Measurements from ENCODE around the gene EPB41L1.

Gene EPB41L1

DNA sequence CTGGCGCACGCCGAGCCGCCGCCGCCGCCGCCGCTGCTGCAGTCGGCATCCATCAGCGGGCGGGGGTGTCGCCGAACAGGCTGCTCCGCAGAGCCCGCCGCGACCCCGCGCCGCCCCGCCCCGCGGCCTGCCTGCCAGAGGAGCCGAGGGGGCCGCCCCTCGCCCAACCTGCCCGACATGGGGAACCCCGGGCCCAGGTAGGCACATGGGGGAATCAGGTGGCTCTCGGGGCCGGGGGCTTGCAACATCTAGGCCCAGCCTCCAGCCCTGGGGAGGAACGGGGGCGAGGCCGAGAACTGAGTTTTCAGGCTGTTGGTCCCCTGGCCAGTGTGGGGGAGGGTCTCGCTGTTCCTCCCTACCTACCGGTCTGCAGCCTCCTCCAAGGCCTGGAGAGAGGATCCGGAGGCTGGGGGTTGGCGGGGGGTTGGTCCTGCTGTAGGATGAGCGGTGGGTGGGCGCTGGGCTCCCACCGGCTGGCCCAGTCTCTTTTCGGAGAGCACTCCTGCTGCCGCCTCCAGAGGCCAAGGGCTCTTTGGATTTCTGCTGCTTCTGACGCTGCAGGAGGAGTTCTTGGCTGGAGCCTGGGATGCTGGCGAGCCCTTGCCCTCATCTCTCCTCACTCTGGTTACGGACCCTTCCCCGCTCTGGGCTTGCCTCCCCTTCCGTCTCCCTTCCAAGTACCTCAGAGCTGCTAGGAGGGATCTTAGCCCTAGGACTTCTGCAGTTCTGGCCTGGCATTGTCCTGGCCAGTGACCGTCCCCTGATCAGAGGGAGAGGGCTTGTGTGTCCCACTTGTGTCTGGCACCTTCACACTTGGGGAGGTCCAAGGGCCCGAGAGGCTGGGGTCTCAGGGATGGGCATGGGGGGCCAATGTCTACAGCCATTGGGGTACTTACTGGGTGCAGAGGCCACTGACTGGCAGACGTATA is at the start of gene EPB41L1:
Gene EPB41L1 (plus strand): TSS at position 41 of the 929 bp plus-strand sequence. CDS start 19,038 bp downstream, outside the sequence.
- no peak for FAIRE-seq

DNA sequence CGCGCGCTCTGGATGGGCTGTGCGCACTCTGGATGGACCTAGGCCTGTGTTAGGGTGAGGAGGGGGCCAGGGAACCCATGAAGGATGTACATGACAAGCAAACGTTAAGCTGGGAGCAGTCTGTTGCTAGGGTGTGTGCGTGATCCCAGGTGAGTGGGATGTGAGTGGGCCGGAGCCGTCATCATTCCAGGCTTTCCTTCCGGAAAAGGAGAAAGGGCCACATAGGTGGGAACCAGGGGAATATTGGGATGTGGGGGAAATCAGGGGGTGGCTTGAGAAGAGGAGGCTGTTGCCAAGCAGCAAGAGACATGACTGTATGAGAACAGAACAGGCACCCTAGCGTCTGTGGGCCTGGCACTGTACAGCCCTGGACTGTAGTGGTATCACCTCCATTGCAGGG is 49.7 kb upstream of the EPB41L1 start:
- no peak for FAIRE-seq

DNA sequence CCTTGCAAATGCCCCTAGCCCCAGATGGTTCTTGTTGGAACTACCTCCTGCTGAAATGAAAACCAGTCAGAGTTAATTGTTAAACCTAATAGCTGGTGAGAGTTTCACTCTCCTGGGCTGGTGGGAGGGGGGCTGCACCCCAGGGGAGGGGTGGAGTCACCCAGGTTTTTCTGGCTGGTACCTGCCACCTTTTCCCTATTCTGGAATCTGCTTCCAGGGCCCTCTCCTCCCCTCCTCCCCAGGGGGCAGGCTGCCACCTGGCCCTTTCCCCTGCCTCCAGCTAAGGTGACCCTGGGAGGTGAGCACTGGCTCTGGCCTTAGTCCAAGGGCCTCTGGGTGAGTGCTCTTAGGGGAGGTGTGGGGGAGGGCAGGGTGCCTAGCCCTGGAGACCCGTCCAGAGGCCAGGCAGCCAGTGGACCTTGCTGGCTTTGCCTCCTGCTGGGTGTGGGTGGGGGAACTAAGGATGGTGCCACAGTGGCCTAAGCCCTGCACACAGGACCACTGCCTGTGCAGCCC is 48.8 kb upstream of the EPB41L1 start:
- no peak for FAIRE-seq

DNA sequence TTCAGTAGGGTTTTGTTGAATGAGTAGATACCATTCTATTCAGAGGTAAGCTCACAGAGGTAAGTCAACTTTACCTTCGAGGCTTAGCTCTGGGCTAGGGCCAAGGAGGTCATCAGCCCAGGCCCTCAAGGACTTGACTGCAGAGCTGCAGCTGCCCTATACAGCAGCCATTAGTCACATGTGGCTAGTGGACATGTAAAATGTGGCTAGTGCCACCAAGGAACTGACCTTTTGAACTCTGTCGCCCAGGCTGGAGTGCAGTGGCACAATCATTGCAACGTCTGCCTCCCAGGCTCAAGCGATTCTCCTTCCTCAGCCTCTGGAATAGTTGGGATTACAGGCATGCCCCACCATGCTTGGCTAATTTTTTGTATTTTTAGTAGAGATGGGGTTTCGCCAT is 47.9 kb upstream of the EPB41L1 start:
- FAIRE-seq, result no peak

DNA sequence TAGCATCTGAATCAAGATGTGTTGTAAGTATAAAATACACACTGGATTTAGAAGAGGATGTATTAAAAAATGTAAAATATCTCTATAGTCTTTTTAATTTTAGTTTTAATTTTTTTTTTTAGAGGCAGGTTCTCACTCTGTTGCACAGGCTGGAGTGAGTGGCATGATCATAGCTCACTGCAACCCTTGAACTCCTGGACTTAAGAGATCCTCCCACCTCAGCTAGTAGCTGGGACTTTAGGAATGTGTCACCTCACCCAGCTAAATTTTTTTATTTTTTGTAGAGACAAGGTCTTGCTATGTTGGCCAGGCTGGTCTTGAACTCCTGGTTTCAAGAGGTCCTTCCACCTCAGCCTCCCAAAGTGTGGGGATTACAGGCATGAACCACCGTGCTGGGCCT is 46.7 kb upstream of the EPB41L1 start:
- FAIRE-seq, result no peak

DNA sequence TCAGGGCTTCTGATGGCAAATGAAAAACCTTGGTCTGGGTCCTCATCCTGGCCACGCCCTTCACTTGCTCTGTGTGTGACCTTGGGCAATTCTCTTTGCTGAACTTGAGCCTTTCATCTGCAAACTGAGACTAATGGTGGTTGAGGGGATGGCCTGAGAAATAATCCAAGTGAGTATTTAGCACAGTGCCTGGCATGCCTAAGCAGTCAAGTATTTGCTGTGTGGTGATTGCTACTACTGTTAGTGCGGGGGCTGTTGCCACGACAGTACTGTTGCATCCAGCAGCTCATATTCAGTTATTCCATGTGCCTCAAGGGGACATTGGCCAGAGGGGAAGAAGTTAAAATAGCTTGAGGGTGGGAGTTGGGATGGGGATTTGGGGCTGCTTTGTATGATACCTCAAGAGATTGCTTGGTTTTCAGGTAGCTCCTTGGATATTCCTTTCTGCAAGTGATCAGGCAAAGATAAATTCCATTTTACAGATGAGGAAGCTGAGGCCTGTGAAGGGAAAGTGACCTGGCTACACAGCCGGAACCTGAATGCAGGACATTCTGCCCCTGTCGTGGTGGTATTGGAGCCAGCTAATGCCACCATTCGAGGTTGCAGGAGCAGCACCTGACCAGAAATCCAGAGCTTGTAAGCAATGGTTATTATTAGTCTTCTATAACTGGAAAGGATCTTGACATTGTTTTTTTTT is 45.1 kb upstream of the EPB41L1 start:
- FAIRE-seq, result no peak

DNA sequence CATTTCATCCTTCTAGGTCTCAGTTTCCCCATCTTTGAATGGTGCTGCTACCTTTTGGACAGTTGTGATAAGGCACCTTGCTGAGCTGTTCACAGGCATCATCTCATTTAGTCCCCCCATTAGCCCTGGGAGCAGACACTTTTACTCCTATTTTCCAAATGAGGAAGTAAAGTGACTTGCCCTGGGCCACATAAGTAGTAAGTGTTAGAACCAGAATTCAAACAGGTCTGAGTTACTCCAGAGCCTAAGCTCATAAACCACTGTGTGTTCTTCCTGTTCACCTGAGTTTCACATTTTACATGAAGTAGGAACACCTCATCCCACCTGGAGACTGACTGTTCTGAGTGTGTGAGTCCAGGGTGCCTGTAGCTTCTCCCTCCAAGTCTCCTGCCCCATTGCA is 43.5 kb upstream of the EPB41L1 start:
- FAIRE-seq, result no peak

DNA sequence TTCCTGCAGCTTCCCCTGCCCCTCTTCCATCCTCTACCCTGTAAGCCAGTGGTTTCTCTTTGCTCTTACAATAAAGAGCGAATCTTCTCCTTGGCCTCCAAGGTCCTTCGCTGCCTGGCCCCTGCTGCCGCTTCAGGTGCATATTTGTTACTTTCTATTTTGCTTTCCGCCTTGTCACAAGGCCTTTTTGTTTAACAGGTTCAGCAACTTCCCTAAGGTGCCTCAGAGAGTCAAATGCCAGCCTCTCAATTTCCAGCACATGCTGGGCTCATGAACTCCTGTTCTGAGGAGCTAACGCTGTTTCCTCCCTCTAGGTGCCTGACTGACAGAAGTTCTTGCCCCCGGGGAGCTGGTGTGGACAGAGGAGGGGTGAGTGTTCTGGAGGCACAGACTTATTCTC is 42.4 kb upstream of the EPB41L1 start:
- FAIRE-seq, result no peak

DNA sequence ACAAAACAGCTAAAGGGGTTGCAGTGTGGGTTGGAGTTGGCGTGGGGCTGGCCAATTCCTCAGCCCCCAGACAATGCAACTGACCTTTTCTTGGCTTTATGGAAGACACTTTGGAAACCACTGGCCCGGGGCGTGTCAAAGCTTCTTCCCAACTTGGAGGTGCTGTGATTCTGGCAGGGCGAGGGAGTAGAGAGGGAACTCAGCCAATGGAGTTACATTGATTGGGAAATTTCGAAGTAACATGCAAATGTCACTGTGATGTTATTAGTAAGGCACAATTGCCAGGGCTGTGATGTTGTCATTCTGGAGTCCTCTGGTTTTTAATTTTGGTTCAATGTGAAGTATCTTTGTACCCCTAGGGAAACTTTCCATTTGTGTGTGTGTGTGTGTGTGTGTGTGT is 41.5 kb upstream of the EPB41L1 start:
- no peak for FAIRE-seq

DNA sequence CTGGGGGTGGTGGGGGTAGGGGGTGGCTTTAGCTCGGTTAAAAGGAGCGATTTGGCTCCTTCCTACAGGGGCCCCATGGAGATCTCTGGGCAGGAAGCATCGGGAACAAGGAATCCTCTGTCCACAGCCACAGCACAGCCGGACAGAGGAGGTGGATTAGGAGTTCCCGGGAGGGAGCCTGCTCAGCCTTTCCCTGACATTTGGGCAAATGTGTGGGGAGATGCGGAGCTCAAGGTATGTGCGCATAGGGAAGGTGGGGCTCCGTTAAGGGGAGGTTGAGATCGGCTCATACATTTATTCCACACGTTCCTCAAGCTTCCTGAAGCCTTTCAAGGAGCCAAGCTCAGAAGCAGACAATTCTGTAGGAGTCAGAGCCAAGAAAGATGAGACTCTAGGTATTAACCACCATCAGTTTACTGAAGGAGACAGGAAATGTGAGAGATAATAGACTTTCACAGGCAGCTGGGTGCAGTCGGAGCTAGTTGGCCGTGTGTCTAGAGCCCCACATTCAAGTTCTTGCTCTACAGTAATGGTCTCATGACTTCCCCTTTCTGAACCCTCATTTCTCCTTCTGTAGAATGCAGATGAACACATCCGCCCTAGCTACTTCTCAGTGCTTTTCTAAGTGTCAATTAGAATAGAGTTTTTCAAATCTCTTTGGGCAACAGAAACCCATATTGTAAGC is 40.8 kb upstream of the EPB41L1 start:
- no peak for FAIRE-seq

DNA sequence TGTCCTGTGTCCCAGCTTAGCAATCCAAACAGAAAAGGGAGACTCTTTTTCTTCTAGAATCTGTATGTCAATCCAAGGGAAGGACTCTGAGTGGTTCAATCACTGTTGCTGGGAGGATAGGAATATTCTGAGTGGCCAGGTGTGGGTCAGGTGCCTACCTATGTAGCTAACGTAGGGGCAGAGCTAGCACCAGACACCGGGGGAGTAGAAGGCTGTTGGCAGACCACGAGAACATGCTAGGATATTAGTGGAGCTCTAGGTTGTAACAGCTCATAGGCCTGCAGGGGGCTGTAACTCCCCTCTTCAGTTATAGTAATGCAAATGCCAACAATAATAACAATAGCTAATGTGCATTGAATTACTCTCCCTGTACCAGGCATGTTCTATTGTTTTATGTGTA is 39.8 kb upstream of the EPB41L1 start:
- FAIRE-seq, result no peak

DNA sequence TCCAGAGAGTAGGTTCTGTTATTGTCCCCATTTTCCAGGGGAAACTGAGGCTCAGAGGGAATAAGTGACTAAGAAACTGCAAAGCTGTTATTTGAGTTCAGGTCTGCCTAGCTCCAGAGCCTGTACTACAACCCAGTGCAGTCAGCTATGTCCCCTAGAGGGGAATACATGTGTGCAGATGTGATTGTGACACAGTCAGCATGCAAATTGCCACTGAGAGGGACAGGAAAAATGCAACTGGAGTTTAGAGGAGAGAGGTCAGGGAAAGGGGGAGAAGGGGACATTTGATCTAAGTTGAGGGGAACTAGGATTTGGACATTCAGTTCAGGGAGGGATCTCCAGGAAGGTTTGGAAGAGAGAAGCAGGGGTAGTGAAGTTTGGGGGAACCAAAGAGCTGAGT is 38.6 kb upstream of the EPB41L1 start:
- no peak for FAIRE-seq

DNA sequence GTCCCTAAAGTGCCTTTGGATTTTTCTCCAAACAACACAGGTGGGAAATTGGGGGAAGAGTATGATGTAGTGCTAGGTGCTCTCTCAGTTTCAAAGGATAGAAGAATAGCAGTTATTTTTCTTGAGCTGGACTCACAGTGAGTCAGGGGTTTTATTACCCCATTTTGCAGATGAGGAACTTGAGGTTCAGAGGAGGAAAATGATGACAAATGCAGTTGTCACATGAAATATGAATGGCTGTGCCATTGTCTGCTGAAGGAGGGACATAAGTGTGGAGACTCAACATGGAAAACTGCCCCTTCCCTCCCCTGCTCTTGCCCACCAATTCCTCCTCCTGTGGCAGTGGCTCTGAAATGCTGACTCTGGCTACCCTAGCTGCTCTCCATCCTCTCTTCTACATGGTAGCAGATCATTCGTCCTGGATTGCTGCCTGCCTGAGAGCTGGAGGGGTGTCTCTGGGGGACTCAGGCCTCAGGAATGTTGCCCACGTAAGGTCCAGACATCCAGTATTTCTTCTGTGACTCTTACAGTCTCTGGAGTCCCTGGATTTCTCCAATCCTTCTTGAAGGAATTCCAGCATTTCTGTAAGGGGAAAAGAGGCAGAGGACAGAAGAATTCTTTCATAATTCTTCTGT is 37.6 kb upstream of the EPB41L1 start:
- FAIRE-seq, result no peak

DNA sequence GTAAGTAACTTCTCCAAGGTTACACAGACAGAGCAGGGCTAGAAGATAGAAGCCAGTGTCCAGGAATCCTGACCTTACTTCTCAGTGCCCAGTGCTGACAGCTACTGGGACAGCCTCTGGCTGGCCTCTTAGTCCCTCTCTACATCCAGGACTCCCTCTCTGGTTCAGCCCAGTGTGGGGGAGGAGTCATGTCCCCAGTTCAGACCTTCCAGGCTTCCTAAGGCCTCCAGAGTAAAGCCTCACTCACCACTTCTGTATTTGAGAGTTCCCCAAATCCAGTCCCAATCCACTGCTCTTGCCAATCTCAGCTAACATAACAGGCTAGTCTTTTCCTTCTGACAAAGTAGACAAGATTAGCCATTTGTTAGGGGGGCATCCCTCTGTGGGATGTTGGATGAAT is 36.9 kb upstream of the EPB41L1 start:
- FAIRE-seq, result no peak

DNA sequence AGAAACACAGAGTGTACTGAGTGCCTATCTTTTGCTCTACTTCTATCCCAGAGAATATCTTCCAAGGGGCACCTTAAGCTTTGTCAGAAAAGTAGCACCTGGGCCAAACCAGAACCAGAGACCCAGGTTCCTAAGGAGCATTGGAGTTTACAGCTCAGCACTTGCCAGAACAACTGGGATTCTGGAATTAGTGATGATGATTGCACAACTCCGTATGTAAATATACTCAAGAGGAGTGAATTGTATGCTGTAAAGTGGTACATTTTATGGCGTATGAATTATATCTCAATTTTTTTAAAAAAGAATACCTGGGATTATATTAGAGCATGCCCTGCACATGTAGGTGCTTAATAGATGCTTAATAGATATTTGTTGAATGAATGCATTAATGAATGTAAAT is 36.2 kb upstream of the EPB41L1 start:
- FAIRE-seq, result no peak

DNA sequence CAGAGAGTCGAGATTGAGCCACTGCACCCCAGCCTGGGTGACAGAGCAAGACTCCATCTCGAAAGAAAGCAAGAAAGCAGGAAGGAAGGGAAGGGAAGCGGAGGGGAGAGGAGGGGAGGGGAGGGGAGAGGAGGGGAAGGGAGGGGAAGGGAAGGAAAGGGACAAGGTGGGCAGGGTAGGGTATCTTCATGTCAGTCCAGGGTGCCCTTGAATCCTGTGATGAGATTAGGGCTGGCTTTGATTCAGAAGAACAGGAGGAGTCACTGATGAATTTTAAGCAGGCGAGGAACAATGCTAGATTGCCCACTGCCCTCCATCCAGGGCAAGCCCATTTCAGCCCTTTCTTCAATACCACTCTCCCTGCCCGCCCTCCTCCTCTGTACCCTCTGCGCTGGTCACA is 35.0 kb upstream of the EPB41L1 start:
- FAIRE-seq, result no peak

DNA sequence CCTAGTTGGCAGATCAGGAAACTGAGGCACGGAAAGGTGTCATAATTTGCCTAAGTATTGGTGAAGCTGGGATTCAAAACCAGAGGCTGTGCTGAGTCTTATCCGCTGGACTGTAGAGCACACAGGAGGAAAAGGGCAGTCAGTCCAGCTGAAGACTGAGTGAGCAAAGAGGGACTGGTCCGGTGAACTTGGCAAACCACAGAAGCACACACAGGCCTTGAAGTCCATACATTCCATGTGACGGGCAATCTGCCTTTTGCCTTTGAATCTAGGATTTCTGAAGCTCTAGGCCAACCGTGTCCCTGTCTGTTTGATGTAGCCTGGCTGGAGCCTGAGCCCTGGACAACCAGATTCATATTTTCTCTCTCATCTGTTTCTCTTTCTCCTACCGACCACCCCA is 34.3 kb upstream of the EPB41L1 start:
- no peak for FAIRE-seq

DNA sequence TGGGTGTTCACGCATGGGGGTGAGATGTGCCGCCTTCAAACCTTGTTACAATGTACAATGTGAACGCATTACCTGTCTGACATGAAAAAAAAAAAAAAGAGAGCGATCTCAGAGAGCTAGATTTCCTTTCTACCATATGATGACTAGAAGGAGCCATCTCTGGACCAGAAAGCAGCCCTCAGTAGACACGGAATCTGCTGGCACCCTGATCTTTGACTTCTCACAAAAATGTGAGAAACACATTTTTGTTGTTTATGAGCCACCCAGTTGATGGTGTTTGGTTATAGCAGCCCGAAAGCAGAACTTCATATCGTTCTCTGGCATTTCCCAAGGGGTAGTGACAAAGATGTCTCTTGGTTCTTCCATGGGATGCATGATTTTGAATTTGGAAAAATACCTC is 33.5 kb upstream of the EPB41L1 start:
- FAIRE-seq, result no peak

DNA sequence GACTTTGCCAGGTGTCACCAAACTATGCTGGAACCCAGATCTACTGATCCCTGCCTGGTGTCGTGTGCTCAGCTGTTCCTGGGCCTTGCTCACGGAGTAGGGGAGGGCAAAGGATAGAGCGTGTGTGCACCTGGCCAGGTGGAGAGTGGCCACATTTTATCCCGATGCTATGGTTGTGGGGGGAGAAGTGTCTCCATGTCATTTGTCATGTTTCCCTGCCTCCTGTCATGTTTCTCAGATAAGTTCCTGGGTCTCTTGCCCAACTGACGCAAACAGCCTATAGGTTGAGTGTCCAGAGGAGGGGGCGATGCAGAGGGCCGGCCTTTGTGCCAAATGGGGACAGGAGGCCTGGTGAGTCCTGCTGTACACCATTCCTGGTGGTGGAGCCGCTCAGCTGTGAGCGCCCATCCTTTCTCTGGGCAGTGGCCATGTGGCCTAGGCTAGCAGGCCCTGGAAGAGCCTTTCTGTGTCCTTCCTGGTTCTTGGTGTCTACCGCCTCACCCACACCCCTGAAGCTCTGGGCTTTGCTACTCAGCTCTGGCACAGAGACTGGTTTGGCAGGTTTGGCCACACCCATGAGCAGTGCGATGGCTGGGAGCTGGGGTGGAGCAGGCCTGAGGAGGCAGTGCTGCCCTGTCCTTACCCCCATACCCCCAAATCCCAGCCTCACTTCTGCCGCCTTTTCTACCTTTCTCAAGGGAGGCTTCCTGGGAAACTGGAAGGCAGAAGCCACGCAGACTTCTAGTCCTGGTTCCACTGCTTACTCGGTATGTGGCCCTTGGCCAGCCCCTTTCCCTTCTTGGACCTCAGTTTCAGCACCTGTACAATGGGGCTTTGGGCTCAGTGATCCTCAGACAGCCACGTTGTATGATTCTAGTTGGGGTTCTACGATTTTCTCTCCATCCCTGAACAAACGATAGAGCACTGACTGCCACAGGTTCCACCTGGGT is 32.3 kb upstream of the EPB41L1 start:
- no peak for FAIRE-seq

DNA sequence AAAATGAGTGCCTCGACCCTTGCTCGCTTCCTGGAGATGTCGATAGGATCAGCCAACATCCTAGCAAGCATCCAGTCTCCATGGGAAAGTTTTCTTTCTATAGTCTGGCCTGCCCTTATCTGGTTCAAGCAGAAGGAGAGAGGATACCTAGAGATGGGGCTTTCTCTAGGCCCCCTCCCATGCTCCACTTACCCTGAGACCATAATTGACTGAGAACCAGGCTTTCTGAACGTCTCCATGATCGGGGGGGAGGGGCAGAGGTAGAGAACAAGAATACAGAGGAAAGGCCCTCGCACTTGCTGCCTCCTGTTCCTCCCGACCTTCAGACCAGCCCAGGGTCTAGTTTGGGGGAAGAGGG is 31.6 kb upstream of the EPB41L1 start:
- FAIRE-seq, result no peak

DNA sequence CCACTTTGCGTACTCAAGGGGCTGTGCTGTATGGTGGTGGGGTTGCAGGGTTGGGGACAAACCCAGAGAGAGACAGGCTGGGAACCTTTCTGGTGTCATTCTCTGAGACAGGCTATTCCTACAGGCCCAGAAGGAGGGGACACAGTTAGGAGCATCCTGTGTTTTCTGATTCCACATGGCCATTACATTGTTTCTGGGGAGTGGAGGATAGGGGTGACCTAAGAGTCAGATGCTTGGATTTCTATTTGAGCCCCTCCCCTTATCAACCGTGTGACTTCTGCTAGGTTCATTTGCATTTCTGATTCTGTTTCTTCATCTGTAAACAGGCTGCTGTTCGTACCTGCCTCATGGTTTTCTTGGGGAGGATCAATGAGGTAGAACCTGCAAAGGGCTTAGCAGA is 29.4 kb upstream of the EPB41L1 start:
- no peak for FAIRE-seq

Measured in A204.1 (cell line).